HFF-Myc (cell line): ENCODE measurements around the gene RABGAP1.

Source experiments
- DNase-seq: peaks from one replicate; pipeline ENCODE4 v3.0.0-alpha.2; 2011; ENCODE audit warnings: low read depth; ENCODE audit errors: extremely low read depth
- H3K4me3 ChIP-seq: replicated peaks from 2 replicates; pipeline ENCODE4 v1.5.1; 2011; ENCODE audit warnings: low read depth, mild to moderate bottlenecking, control low read depth, low read length
- TF ChIP-seq, protein P1 (sequence below): IDR thresholded peaks from 2 replicates; pipeline ENCODE4 v1.5.1; 2012; ENCODE audit warnings: mild to moderate bottlenecking, low read depth, low read length, control low read depth; ENCODE audit errors: missing control alignments

Gene RABGAP1

DNA sequence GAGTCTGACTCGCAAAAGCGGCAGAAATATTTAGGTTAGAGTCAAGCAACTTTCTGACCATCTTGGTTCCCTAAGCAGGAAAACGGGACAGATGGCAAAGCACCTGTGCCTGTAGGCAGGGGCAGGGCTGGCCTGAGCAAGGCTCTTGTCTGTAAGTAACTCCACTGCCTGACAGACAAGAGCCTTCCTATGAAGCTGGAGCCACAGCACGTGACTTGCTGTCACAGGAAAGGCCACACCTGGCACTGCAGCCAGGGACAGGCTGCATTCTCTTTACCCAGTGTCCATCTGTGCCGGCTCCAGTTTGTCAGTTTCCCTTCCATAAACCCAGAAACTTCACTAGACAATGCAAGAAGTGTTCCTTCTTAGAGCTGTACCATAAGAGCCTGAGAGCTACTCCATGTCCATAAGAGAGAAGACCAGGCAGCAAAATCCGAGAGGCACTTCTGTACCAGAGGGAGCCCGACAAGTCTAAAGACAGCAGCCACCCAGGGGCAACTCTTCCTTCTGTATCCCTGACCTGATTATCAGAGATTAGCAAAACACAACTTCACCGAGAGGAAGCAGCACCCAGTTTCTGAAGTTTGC is 170.7 kb downstream of the RABGAP1 start:
- DNase-seq = no peak
- H3K4me3 ChIP-seq = no peak overlapping the region
- TF ChIP-seq, protein P1, sequence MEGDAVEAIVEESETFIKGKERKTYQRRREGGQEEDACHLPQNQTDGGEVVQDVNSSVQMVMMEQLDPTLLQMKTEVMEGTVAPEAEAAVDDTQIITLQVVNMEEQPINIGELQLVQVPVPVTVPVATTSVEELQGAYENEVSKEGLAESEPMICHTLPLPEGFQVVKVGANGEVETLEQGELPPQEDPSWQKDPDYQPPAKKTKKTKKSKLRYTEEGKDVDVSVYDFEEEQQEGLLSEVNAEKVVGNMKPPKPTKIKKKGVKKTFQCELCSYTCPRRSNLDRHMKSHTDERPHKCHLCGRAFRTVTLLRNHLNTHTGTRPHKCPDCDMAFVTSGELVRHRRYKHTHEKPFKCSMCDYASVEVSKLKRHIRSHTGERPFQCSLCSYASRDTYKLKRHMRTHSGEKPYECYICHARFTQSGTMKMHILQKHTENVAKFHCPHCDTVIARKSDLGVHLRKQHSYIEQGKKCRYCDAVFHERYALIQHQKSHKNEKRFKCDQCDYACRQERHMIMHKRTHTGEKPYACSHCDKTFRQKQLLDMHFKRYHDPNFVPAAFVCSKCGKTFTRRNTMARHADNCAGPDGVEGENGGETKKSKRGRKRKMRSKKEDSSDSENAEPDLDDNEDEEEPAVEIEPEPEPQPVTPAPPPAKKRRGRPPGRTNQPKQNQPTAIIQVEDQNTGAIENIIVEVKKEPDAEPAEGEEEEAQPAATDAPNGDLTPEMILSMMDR = no peak

DNA sequence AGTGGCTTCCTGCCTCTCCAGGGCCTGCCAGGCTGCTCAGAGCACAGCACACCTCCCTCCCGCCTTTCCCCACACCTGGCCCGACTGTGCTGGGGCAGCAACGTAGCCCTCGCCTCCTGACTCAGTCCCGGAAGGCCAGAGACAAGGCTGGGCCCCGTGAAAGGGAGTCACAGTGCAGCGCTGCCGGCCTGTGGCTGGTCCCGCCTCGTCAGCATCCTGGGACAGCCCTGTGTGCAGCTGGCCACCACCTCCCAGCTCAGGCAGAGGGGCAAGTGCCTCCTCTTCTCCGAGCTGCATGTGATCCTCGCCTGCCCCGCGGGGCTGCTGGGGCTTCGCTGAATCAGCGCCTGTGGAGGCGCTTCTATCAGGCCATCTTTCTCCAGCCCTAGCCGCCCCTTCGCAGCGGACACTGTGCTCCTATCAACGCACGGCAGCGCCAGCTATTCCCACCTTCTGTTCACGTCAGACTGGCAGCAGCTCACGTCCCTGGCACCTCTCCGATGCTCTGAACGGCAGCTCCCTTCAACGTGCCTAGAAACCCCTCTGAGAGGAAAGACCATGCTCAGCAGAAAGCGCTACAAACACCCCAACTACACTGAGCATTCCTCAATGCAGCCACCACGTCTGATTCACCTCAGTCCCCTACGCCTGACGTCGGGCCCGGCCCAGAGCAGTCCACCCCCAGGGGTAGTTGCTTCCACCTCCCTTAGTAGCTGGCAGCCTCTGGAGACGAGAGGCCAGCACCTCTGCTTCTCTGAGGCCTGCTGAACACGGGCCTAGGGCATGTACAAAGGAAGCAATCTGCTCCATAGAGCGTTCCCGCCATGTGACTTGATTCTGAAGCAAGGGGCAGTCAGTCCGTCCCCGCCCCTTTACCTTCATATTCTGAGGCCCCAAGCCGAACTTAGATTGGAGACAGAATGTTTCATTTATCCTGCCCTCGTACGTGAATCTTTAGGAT is 171.5 kb downstream of the RABGAP1 start:
- TF ChIP-seq, protein P1 = no peak
- H3K4me3 ChIP-seq = no peak overlapping the region
- DNase-seq = no peak

DNA sequence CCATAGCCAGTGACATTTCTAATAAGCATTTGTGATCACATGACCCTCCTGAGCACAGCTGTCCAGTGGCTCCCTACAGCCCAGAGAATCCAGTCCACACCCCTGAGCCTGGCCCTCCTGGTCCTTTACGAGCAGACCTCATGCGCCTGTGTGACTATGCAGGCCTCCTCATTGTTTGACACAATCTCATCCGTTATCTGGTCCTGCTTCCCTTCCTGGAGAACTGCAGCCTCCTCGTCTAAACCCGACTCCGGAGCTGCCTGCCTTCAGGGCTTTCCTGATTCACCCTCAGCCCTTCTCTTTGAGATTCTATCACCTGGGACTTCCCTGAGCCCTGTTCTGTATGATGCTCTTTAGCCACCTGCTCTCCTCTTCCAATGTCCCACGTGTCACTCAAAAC is 172.4 kb downstream of the RABGAP1 start:
- TF ChIP-seq, protein P1 = no peak
- no peak for DNase-seq
- H3K4me3 ChIP-seq = no peak overlapping the region

DNA sequence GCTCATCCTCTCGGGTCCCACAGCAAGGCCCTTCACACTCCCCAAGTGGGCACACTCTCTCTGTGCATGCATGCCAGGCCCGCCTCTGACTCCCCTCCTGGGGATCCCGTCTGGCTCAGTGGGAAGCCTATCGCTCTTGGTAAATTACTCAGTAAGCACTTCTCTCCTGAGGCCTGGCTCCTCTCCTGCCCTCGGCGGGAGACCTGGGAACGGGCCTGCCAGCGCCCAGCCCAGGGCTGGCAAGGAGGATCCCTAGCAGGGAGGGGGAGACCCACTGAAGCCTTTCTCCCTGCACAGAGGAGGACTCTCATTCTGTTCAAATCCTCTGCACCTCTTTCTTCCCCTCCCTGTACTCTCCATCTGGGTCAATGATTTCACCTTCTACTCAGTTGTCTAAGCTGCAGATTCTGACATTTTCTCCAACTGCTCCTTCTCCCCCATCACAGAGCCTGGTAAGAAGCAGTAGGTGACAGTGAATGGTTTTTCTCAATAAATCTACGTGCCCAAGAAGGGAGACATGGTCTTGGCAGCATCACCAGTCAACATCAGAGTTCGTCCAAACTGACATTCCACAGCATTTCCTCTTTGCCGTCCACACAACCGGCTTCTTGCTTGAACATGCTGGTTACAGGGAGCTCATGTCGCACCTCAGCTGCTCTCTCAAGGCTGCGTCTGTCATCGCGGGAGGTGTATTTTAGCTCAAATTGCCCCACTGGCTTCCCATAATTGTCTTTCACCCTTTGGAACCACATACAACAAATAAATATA is 174.5 kb downstream of the RABGAP1 start:
- DNase-seq = no peak
- no peak overlapping the region for H3K4me3 ChIP-seq
- TF ChIP-seq, protein P1 = no peak

DNA sequence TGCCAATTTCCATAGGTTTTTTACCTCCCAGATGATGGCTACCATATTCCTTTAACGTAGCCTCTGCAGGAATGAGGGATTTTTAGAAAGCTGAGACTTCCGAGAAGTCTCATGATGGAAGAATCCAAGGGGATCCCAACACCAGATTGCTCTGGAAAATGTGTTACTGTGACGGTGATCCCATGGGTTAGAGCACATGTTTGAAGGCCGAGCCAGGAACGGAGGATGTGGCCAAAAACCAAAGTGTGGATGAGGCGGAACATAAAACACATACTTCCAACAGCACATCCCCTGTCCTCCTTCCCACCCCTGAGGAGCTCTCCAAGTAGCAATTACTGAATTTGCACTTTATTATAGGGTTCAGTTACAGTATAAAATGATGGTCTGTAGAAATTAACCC is 175.2 kb downstream of the RABGAP1 start:
- DNase-seq = no peak
- H3K4me3 ChIP-seq = no peak overlapping the region
- TF ChIP-seq, protein P1 = no peak

DNA sequence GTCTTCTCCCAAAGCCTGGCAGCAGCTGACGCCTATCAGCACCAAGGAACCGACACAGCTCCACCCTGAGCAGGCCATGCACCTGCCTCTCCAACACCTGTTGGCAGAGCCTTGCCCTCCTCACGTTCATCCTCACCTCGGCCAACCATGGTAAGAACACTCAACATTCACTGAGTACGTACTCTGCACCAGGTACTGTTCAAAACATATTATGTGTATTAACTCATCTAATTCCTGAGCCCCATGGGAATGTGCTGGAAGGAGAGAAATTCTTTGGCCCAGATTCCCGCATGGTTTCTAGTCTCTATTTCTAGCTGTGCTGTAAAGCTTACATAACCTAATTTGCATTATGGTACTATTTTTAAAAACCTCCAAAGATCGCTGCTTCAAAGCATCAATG is 178.7 kb downstream of the RABGAP1 start:
- H3K4me3 ChIP-seq = no peak overlapping the region
- no peak for DNase-seq
- TF ChIP-seq, protein P1 = no peak
